Measurements from ENCODE around the gene PTH1R.

PTH1R gene

DNA sequence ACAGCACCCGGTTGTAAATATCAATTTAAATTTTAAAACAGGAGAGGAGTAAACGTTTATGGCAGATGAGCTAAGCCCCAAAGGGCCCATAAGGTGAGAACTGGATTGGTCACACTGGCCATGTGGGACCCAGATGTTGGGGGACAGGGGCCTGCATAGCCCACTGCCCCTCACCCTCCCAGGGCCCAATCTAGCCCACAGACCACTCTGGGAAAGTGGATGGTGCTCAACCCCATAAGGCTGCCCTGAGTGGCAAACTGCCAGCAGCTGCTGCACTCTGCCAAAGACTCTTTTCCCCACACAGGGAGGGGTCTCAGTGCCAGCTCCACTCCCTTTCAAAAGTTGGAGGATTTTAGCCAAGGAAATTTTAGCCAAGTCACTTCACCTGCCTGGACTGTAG, 56.6 kb downstream of the PTH1R start:
- DNase-seq, result no peak

DNA sequence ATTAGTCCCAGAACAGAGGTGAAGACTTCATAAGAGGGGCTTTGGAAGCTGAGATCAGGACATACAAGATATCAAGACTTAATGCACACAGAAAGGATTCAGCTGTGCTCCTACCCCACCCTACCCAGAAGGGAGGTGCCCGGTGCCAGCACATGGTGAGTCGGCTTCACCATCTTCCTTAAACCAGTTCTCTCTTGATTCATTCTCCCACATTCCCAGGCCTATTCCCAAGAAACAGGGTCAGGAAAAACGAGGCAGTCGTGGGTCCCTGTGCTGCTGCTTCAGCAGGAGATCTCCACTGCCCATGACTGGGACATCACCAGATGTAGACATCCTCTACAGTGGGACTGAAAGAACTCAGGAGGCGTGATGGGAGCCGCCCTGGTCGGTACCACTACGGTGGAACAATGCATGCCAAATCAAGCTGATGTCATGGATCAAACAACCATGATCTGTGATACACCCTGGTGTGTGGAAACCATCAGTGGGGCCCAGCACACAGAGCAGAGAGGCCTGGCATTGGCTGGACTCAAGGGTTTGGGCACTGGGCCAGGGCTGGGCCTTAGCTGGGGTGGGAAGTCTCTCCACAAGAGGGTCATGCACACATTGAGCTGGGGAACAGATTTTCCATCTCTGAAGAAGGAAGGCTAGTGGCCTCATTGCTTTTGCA, 57.1 kb downstream of the PTH1R start:
- DNase-seq, result no peak

DNA sequence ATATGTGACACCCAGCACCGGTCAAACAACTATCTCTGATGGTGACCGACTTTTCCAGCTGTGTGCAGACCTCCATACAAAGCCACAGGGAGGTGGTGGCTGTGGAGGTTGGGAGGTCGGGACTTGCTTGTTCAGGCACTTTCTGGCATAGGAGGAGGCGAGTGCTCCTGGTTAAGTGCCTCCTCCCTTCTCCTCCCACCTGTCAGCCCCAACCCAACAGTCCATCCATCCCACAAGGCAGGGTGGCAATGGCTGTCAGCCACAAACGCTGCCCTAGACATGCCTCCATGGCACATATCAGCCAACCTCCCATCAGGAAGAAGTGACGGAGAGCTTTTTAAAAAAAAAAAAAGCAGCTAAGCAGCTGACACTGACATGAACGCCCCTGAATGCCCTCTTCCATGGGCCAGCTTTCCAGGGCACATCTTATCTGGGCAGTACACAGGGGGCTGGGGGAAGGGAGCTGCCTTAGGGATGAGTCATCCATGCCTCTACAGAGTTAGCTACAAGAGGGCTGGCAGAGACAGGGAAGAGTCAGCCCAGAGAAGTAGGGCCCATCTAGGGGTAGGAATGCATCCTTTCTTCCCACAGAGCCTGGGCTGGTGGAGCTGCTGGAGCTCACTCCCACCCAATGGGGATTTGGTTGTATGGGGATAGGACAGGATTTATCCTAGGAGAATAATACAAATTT, 57.8 kb downstream of the PTH1R start:
- DNase-seq, result no peak

DNA sequence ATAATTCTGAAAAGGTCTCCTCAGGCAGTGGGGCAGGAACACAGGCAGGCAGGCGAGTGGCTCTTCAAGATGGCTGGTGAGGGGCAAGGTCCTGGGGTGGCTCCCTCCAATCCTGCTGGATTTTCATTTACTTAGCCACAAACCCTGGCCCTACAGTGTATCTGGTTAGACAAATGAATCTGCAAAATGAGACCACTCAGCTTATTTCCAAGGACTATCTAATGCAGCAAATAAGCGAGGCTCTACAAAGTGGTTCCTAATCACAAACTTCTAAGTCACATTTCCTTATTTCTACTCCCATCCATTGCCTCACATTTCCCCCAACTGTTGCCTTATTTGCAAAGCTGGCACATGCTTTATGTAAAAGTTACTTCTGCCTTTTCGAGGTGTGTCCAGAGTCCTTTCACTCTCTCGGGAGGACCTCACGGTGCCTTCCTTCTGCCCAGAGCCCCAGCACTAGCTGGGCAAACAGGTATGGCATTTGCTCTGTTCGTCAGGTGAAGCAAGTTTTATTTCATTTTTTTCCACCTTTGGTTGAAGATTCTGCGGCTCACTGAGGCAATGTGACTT, 58.6 kb downstream of the PTH1R start:
- no peak for DNase-seq

DNA sequence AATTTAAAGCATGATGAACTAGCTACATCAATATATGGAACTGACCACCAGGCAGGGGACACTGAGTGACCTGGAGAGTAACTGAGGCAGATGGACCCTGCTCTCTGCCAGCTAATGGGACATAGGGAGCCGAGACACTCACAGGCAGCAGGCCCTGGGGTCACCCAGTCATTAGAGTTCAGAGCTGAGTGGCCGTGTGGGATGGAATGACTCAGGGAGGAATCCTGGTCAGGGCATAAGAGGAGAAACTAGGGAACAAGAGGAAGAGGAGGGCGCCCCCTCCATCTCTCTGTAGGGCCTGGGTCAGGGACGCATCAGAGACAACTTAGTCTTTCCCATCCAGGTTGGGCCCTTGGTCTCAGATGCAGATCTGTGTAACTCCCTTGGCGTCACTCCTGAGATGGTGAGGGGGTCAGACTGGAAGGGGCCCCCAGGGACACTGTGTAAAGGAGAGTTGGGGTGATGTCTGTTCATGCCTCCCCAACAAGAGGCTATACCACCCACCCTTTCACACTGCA, 59.3 kb downstream of the PTH1R start:
- DNase-seq, result no peak

DNA sequence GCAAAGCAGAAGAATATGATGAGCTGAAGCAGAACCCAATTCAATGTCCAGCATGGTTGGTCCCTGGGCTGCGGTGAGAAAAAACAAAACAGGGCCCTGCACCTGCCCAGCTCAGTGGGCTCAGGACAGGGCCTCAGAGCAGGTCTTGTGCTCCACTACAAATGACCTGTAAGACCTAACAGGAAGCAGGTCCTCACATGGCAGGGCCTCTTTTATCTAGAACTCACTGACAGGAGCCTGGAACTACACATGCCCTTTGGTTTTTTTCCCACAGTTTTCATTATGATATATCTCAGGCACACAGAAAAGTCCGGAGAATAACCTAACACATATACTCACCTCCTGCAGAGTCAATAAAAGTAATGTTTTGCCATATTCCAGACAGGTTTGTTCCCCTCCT, 60.6 kb downstream of the PTH1R start:
- no peak for DNase-seq

DNA sequence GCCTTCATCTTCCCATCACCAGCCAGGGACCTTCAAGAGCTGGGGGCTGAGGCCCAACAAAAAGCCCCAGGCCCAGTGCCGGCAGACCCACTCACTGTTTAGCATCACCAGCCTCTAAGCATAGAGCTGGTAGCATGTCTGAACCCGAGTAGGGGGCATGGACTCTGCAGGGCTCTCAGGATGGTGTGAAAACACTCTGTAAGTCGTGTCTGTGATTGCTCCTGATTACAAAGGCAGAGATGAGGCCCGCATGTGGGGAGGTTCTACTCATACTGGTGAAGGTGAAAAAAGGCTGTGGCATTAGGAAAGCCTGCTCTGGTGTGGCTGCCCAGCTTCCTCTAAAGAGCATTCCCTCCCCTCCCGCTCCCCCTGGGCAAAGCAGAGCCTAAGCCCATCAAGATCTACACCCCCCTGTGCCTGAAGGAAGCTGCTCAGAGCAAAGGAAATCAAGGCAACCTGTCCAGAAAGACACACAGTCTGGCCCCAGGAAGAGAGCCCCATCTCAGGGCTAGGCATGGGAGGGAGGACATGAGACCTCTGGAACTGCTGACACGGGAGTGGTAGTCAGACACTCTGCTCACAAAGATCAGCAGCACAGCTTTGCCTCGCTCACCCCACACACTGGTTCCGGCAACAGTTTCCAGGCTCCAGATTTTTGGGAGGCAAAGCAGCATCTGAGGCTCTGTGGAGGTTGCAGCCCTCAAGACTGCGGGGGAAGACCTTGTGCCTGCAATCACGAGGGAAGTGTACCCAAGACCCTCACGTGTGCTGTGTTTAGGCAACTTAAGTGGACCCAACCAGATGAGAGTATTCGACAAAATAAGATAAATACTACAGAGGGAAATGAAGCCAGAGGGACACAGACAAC, 62.3 kb downstream of the PTH1R start:
- no peak for DNase-seq

DNA sequence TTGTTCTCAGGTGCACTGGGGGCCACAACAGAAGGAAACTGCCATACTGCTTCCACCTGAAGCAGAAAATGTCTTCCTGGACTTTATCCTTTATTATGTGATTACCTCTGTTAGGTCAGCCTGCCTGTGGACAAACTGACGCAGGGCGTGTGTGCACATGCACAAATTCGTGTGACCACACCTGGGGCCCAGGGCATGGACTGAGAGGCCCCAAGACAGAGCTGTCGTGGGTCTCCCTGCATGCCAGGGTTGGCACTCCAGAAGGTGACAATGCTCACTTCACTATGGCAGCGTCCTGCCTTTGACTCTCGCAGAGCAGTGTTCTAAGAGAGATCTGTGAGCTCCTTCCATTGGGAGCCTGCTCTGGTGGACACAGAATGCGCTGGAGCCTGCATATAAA, 64.6 kb downstream of the PTH1R start:
- no peak for DNase-seq

DNA sequence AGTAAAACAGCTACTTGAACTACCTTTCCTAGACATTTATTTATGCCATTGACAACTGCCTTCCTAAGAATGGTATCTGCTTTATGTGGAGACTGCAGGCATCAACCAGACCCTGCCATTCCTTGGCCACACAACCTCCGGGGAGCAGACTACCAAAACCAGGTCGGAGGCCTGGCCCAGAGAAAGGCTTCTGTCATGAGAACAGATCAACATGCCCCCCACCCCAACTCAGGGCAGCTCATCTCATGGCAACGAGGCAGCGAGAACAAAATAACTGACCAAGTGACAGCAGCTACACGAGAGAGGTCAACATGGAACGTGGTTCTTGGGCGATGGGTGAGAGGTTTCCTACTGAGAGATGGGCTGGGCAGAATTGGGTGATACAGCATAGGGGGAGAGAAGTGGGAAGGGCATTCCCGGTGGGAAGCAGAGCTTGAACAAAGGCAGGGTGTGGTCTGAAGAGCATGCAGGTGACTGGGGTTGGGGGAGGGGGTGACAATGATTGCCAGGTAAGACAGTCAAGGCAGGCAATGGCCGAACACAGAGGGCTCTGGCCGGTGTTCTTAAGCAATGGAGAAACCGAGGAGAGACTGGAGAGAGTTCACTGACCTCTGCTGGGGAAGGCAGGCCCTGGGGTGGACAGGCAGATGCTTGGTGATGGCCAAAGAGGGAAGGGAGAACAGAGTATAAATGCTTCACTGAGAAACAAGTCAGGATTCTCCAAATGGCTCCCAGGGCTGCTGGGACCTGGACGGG, 65.1 kb downstream of the PTH1R start:
- no peak for DNase-seq

DNA sequence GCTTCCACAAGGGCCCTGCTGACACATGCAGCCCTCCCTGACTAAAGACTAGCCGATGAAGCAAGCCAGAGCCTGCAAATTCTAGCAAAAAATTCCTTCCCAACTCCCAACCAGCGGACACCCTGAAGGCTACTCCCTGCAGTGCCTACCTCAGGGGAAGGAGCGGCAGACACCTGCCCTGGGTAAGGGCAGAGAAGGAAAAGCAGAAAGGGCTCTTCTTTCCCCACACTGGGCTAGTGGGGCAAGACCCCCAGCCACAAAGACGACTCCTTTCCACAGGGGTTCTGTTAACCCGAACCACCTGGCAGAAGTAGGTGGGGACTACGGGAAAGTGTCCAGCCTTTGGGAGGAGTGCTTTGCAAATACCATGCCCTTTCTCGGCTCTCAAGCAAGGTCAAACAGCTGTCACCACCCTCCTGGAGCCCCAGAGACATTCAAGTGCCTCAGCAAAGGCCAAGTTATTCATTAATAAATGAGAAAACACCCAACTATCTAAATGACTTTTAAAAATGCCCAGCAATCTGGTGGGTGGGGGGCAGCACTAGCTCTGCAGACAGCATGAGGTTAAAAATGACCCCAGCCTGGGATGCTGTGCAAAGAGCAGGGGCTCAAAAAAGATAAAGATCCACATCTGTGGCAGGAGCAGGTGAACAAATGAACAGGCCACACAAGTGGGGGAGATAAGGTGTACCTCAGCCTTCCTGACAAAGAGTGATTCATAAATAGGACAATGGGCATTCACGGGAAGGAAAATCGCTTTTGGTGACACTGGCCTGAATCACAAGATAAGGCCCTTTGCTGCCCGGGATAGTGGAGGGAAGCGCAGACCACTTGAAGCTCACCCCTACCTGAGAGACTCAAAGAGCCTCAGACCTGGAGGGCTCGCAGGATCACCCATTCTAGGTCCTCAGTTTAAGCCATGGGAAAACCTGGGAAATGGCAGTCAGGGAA, 66.0 kb downstream of the PTH1R start:
- DNase-seq, result no peak

DNA sequence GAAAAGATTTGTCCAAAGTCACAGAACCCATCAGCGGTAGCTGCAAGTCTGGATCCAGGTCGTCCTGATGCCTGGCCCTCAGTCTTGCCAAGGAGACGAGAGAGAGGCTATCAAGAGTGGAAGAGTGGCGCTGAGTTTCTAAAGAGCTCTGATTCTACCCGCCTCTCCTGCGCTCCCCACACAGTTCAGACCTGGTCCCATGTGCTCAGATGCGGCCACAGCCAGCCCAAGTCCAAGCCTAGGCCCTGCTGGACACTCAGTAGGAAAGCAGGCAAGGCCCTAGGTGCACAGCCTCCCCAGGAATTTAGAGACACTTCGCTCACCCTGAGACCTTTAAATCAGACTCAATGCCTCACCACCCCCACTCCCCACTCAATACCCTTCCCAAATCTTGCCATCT, 66.7 kb downstream of the PTH1R start:
- DNase-seq, result no peak

DNA sequence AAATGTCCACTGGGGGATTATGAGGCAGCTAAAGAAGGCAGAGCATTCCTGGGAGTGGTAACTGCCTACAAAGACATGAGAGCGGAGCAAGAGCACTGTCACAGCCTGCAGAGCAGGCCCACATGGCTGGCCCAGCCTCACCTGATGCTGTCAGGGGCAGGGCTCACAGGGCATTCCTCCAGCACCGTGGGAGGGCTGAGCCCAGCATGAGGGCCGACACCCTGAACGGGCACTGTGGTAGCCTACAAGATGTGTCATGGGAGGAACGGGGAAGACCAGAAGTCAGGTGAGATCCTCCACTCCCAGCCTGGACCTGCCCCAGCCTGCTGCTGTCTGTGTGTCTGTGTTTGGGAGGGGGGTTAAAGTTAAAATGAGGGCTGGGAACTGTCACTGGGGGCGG, 68.9 kb downstream of the PTH1R start:
- no peak for DNase-seq

DNA sequence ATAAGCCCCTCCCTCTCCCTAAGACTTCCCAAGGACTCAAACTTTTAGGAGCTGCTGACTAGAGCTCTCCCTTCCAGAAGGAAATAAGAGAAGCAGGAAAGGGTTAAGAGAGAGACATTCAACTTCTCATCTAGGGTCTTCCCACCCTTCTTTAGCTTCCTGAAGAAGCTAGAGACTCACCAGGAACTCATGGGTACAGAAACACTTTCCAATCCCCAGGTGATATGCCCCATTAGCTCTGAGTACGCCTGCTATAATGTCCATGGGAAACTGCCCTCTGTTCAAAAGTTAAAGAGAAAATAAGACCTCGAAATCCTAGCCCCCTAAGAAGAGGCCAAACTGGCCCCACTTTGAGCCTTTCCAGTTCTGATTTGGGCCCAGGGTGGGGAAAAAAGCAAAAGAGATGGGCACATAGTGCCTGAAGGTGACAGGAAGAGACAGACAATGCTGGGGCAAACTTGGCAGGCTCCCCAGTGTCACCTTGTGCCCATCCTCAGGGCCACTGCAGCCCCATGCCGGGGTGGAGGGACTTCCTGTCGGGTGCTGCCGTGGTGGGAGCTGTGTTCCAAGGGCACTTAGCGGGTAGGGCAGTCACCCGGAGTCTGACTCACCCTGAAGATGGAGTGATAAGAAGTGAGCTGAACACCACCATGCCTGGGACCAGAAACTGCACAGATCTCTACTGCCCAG, 69.5 kb downstream of the PTH1R start:
- DNase-seq, result no peak

DNA sequence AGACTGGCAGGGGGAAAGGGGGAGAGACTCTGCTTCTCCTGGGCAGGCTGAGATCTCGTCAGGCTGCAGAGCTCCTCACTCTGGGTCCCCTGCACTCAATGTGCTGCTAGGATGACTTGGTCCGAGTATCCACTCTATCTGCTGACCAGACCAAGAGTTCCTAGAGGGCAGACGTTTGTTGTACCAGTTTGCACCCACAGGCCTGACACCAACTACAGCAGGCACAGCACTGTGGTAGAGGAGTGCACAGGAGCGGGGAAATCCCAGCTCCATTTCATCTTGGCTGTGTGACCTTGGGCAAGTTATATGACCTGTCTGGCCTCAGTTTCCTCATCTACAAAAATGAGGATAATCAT, 70.0 kb downstream of the PTH1R start:
- DNase-seq, result no peak

DNA sequence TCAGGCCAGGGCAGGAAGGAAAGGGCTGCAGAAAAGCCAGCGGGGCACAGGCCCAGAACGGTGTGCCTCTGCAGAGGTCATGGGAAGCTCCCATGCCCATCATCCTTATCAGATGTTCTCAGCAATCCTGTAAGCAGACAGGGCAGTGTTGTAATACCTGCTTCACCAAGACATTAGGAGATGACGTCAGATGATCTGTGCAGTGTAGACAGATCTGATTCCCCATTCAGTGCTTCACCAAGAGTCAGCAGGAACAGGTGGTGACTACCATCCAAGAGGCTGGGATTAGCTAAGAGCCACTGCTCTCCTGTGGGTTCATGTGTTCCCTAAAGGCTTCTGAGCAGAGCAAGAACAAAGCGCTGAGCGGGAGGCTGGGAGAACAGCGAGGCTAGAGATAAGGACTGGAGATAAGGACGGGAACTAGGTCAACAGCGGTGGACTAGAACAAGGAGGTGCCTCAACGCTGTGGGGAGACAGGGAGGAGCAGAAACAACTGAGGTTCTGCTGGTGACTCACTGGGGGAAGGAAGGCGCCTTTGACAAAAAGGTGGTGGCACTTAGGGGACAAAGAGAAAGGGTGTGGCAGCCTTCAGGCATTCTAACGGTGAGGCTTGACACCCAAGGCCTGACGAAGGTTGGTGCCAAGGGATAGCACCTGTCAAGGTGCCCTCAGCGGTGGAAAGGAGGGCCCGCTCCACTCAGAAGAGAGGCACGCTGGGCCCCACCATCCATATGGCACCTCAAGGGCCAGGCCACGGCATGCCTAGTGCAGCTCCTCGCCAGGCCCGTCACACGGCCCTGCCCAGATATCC, 70.7 kb downstream of the PTH1R start:
- no peak for DNase-seq

DNA sequence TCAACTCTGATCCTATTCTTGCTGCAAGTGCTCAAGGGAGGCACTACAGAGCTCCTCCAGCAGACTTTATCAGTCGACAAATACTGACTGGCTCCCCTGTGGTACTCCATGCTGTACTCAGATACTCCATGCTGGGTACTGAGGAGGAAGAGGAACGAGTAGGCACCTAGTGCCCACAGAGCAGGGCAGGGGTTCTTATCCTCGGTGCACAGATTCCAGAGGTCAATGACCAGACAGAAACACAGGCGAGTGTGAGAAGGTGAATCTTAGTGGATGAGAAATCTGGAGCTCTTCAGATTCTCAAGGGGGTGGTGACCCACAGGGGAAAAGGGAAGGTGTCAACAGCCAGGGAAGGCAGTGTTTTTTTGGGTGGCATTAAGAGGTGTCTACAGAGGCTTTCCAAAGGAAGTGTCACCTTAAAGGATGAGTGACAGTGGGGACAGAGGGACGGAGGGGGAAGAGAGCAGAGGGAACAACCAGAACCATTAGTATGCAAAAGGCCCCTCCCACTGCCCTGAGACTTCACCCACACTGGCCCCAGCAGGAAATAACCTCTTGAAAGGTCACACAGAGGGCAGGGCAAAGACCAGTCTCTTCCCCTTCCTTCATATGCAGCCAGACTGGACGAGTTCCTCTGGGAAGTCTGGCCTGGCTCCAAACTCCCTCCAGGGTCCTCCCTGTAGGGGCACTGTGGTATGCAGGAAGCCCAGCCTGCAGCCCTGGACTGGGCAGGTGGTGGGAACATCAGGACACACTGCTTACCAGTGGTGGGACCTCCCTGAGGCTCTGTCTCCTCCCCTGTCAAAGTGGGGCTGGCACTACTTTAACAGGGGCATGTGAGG, 71.5 kb downstream of the PTH1R start:
- no peak for DNase-seq

DNA sequence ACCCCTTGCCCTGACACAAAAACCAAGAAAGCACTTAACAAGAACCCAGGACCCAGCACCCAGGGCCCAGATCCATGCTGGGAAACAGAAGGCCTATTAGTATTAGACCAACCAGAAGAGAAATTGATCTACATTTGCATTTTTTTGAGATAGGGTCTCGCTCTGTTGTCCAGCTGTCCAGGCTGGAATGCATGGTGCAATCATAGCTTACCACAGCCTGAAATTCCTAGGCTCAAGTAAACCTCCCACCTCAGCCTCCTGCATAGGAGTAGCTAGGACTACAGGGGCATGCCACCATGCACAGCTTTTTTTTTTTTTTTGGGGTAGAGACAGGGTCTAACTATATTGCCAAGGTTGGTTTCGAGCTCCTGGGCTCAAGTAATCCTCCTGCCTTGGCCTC, 72.7 kb downstream of the PTH1R start:
- DNase-seq, result no peak

DNA sequence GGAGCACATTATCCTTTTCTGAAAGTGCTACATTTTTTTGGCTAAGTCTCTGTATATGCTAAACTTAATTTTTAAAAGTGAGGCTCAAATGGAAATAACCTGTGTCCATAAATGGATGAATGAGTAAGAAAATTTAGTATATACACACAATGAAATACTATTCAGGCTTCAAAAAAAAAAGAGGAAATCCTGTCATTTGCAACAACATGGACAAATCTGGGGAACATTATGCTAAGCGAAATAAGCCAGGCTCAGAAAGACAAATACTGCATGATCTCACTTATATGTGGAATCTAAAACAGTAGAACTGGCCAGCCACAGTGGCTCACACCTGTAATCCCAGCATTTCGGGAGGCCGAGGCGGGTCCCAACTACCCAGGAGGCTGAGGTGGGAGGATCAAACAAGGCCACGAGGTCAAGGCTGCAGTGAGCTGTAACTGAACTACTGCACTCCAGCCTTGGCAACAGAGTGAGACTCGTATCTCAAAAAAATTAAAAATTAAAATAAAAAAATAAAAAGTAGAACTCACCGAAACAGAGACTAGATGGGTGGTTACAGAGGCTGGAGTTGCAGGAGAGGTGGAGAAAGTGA, 73.2 kb downstream of the PTH1R start:
- no peak for DNase-seq

DNA sequence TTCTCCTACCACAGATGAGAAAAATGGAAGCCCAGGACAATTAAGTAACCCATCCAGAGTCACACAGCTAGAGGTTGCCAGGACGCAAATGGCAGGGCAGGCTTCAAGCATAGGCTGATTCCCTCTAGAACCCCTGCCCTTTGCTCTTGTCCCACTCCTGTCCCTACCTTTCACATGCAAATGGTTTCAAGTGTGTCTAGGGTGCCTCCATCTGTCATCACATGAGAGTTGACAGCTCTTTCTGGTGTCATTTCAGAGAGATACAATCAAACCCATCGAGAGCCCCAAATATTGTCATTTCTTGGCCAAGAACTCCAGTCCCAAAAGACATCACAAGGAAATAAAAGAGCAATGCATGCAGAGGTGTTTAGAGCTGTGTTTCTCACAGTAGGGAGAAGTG, 75.3 kb downstream of the PTH1R start:
- no peak for DNase-seq
